Measurements from ENCODE around the gene PKHD1. TPM values are rescaled to one million over a fixed set of nuclear protein-coding genes. Genes with fewer than 3 reads are reported as not detected.

Gene PKHD1
- total and polyA plus RNA-seq, 12 donors, result 0.03 to 0.22 (median 0.09) TPM; not detected in 3

DNA sequence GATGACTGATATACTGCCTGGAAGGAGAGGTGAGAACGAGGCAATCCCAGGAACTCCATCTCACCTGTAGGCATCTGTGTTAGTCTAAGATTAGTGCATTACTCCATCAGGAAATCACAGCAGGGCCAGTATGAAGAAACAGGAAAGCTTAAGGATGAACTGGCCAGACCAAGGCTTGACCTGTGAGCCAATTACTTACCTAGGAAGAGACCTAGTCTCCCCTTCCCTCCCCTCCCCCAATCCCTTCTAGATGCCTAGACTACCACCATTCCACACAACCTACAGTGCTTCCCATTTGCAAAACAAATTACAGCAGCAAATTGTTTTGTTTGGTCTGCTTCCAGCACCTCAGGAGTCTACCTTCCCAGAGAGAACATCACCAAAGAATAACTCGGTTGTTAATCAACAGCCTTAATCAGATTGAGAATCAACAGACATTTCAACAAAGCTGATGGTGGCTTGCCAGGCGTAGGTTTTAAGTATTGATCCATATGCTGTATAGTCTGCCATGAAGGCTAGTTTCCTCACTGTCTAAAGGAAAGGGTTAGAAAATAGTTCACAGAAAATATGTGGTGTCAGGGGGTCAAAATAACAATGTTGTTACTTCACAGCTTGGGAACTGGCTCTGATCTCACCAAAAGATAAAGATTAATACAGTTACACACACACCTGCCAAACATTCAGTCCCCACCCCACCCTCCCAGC lies 10.1 kb downstream of the PKHD1 start:
- Histone ChIP-seq H3K27me3 (no peaks in the 10 kb centered on the region), H3K4me1 (replicated peaks in 1 of 2) (no peaks in the 10 kb centered on the region), H3K27ac (no peak overlapping the region), H3K9me3 (replicated peaks in 1 of 3) (no peaks in the 10 kb centered on the region), H3K4me3 (no peak overlapping the region), H3K36me3 (replicated peaks in 1 of 2) (no peaks in the 10 kb centered on the region)
- WGBS, 4 donors, result 37 to 55% (median 50%) methylated on average over 3 of the region's 3 CpGs
- no peak for DNase-seq
- TF ChIP-seq POLR2A (IDR thresholded peaks at IDR 0.05), result no peak
- TF ChIP-seq, protein P1, sequence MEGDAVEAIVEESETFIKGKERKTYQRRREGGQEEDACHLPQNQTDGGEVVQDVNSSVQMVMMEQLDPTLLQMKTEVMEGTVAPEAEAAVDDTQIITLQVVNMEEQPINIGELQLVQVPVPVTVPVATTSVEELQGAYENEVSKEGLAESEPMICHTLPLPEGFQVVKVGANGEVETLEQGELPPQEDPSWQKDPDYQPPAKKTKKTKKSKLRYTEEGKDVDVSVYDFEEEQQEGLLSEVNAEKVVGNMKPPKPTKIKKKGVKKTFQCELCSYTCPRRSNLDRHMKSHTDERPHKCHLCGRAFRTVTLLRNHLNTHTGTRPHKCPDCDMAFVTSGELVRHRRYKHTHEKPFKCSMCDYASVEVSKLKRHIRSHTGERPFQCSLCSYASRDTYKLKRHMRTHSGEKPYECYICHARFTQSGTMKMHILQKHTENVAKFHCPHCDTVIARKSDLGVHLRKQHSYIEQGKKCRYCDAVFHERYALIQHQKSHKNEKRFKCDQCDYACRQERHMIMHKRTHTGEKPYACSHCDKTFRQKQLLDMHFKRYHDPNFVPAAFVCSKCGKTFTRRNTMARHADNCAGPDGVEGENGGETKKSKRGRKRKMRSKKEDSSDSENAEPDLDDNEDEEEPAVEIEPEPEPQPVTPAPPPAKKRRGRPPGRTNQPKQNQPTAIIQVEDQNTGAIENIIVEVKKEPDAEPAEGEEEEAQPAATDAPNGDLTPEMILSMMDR (IDR thresholded peaks at IDR 0.05), result no peak
- intact Hi-C loops (cut with DNase I), result no loop called here

DNA sequence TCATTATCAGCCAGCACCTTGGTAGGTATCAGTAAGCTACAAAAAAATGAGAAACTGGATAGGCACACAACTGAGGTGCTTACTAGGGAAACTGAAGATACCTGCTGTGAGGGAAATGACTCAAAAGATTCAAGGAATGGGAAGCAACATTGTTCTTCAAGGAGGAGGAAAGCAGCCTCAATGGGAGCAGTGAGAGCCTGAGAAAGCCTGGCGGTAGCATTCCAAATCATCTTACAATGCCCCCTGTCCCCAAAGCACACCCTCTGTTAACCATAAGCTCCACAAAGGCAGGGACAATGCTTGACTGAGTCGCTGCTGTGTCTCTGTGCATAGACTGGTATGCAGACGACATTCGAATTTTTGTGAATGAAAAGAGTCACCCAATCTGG lies 10.6 kb downstream of the PKHD1 start:
- intact Hi-C loops (cut with DNase I), result no loop called here
- DNase-seq, result no peak
- Histone ChIP-seq H3K36me3 (replicated peaks in 1 of 2) (no peaks in the 10 kb centered on the region), H3K4me1 (replicated peaks in 1 of 2) (no peaks in the 10 kb centered on the region), H3K27ac (no peak overlapping the region), H3K4me3 (no peak overlapping the region), H3K27me3 (no peaks in the 10 kb centered on the region), H3K9me3 (replicated peaks in 1 of 3) (no peaks in the 10 kb centered on the region)
- TF ChIP-seq POLR2A (IDR thresholded peaks at IDR 0.05), result no peak
- TF ChIP-seq, protein P1 (IDR thresholded peaks at IDR 0.05), result no peak
- 35 to 54% (median 44%) methylated on average over 4 of the region's 4 CpGs for WGBS, 4 donors

- Histone ChIP-seq H3K36me3 (replicated peaks in 1 of 2) (no peaks in the 10 kb centered on the region), H3K27me3 (no peaks in the 10 kb centered on the region), H3K4me1 (replicated peaks in 1 of 2) (no peaks in the 10 kb centered on the region), H3K4me3 (no peak overlapping the region), H3K27ac (no peak overlapping the region), H3K9me3 (replicated peaks in 1 of 3) (no peaks in the 10 kb centered on the region)
- intact Hi-C loops (cut with DNase I), result no loop called here
- TF ChIP-seq POLR2A (IDR thresholded peaks at IDR 0.05), result no peak
- TF ChIP-seq, protein P1 (IDR thresholded peaks at IDR 0.05), result no peak
- 61 to 81% (median 69%) methylated on average over 5 of the region's 5 CpGs for WGBS, 4 donors
- DNase-seq, result no peak
Observed at GRCh38 chr6:52074716-52075115, 12.7 kb downstream of the PKHD1 start.

GRCh38 chr6:52074155-52074554 lies 13.3 kb downstream of the PKHD1 start:
- Histone ChIP-seq H3K36me3 (replicated peaks in 1 of 2) (no peaks in the 10 kb centered on the region), H3K27ac (no peak overlapping the region), H3K9me3 (replicated peaks in 1 of 3) (no peaks in the 10 kb centered on the region), H3K4me3 (no peak overlapping the region), H3K27me3 (no peaks in the 10 kb centered on the region), H3K4me1 (replicated peaks in 1 of 2) (no peaks in the 10 kb centered on the region)
- TF ChIP-seq POLR2A (IDR thresholded peaks at IDR 0.05), result no peak
- TF ChIP-seq, protein P1 (IDR thresholded peaks at IDR 0.05), result no peak
- intact Hi-C loops (cut with DNase I), result no loop called here
- DNase-seq, result no peak
- WGBS, 4 donors, result 48 to 57% (median 51%) methylated on average over 2 of the region's 2 CpGs

Measured in adrenal gland (tissue), 12 donors.